Mesodermal cell (in vitro differentiated cells): ENCODE measurements around the gene SEMA6A.

Experiments
- H3K27ac ChIP-seq: 2 replicates; pipeline ENCODE4 v1.7.0; 2013; ENCODE audit warnings: mild to moderate bottlenecking, low read depth, low read length, moderate library complexity; ENCODE audit not compliant: severe bottlenecking
- H3K36me3 ChIP-seq: 2 replicates; pipeline ENCODE4 v1.7.1; 2013; ENCODE audit warnings: mild to moderate bottlenecking, low read length, moderate library complexity; ENCODE audit not compliant: control insufficient read depth, insufficient read depth
- H3K4me1 ChIP-seq: one replicate; pipeline ENCODE4 v1.7.1; 2013; ENCODE audit warnings: mild to moderate bottlenecking, low read length; ENCODE audit not compliant: insufficient read depth, control insufficient read depth, poor library complexity, severe bottlenecking
- H3K4me3 ChIP-seq: 2 replicates; pipeline ENCODE4 v1.7.0; 2013; ENCODE audit warnings: low read length, control low read depth, mild to moderate bottlenecking; ENCODE audit not compliant: insufficient read depth, poor library complexity, severe bottlenecking; ENCODE audit errors: extremely low read depth
- H3K9me3 ChIP-seq: 2 replicates; pipeline ENCODE4 v1.7.1; 2013; ENCODE audit warnings: mild to moderate bottlenecking, low read length, moderate library complexity; ENCODE audit not compliant: control insufficient read depth
- WGBS, 2 experiments: methylation state at CpG; one replicate each; pipeline ENCODE4 v1.1.5; 2013; ENCODE audit warnings: missing lambda C conversion rate in 2 of 2; ENCODE audit not compliant: insufficient coverage in 2 of 2; 5-methylcytosine and 5-hydroxymethylcytosine counted together

The SEMA6A gene

DNA sequence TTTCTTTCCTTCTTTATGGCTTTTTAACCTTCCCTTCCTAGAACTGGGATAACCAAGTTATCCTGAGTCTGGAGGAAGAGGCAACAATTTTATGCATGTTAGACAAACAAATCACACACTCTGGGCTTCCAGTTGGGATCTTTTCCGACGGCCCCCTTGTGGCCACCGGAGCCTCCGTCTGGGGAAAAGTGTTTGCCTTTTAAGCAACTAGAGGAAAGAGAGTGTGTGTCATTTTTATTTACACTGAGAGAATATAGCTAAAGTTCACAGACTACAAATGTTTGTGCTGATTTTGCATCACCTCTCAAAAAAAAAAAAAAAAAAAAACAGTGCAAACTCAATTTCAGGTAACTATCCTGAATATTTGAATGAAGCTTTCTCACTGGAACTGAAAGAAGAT is 126.2 kb downstream of the SEMA6A start:
- no peak overlapping the region for H3K4me3 ChIP-seq
- no CpG with 5 or more reads among the region's 4 CpGs for WGBS, 2 experiments

DNA sequence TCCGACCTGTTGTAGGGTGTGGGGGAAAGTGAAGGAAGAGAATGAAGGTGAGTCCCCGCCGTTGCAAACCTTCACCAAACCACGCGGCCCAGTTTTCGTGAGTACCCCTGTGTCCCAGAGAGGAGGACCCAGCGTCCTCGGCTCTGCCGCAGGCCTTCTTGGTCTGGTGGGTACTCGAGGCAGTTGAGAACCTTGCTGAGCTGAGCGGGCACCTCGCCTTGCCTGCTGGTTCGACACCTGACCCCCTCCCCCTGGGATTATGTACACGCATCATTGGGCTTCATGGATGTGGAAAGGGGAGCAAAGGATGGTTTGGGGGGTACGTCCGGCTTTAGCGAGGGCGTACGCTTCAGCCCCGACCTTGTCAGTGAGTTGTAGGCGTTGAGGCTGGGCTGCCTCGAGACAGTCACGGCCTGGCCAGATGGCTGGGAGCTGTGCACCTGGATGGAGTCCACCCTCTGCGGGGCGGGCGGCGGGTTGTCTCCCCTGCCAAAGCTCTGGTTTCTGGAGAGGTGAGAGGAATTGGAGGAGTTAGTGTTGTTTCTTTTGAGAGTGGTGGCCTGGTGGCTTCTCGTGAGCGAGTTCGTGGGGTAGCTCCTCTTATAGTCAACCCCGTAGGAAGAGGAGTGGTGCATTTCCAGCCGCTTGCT is 128.1 kb downstream of the SEMA6A start:
- Histone ChIP-seq H3K4me1 (peaks cover 3% of the 10 kb centered on the region), H3K4me3 (no peak overlapping the region), H3K27ac (no peak overlapping the region)

More for the DNA sequence above, 126.2 kb downstream of the SEMA6A start:
- no peak overlapping the region for H3K27ac ChIP-seq
- peaks cover 9% of the 10 kb centered on the region for H3K4me1 ChIP-seq
- H3K9me3 ChIP-seq = no peaks in the 10 kb centered on the region
- H3K36me3 ChIP-seq = peaks cover 50% of the 10 kb centered on the region

DNA sequence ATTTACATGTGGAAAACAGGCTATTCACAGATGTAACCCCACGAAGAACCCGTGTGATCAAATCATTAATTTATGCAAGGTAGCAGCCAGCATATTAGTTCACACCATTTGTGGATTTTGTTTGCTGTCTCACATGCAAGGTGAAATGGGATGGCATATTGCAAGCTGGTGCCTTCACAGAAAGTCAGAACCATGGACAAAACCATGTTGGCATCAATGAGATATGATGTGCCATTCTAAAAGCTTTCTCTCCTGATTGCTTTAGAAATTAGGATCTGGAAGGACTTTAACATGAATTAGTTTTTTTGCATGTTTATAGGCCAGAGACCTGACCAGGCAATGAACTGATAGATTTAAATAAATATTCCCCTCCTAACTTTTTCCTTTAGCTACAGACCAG is 129.3 kb downstream of the SEMA6A start:
- H3K4me3 ChIP-seq = no peak overlapping the region
- H3K4me1 ChIP-seq = peaks cover 3% of the 10 kb centered on the region
- H3K9me3 ChIP-seq = no peaks in the 10 kb centered on the region
- 93 to 100% methylated on average over 2 of the region's 2 CpGs for WGBS, 2 experiments
- no peak overlapping the region for H3K27ac ChIP-seq
- peaks cover 39% of the 10 kb centered on the region for H3K36me3 ChIP-seq

More for the DNA sequence above, 128.1 kb downstream of the SEMA6A start:
- WGBS, 2 experiments = 96% methylated on average over 25 to 28 of the region's 32 CpGs
- no peaks in the 10 kb centered on the region for H3K9me3 ChIP-seq
- peaks cover 50% of the 10 kb centered on the region for H3K36me3 ChIP-seq

DNA sequence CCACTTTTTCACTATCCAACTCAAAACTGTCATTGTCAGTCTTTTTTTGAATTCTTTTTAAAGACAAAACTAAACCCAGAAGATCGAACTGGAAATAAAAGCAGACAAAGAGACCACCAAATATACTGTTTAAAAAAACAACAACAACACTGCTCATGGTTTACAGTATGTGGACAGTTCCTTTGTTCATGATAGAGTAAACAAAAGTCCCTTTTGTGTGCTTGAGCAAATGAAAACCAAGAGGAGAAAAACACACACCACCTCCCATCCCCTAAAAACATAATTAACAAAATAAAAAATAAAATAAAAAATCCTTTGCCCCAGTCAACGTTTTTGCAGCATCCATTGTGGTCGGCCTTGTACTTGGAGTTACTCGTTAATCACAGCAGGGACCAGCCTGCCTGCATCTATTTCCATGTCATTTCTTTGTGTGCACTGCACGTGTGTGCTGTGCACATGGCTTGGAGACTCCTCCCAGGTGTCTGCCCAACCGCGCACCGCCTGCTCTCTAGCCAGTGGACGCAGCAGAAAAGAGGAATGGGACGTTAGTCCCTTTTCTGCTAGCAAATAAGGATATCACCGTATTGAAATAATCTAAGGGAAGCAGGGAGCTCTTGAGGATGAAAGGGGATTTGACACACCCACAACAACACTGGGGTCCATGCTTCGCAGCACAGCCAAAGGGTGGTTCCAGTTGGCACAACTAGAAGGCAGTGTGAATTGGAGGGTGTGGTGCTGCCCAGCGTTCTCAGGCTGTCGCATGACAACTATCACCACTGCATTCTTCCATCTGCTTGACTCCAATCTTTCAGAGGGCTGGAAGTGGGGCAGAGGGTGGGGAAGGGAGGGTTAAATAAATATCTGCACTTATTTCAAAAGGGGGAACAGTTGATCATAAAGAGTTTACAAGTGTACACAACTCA is 130.0 kb downstream of the SEMA6A start:
- H3K4me3 ChIP-seq = no peak overlapping the region
- H3K36me3 ChIP-seq = peaks cover 39% of the 10 kb centered on the region
- no peak overlapping the region for H3K27ac ChIP-seq
- H3K9me3 ChIP-seq = no peaks in the 10 kb centered on the region
- H3K4me1 ChIP-seq = peaks cover 3% of the 10 kb centered on the region
- 90 to 92% methylated on average over 8 of the region's 14 CpGs for WGBS, 2 experiments

DNA sequence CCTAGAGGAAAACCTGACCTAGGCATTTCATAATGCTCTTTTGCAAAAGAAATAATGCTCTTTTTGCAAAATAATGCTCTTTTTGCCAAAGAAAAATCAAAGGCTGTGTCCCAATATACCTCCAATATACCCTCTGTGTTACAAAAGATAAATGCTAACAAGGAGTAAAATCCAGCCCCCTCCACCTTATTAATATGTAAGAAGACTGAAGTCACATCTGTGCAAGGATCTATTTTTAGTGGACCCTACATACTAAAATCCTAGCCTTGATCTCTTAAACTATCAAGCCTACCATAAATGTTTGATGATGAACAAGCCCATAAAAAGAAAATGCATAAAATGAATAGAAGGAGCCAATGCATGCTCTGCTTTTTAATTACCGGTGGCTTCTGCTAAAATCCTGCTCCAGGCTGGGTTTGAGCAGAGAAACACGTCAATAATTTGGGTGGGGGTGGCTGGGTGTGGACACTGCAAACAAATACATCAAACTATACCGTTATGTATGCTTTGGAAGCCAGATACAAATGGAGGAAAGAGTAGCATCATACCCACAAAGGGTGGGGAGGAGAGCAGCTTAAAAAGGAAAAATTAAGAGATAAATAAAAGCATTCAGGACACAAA is 131.6 kb downstream of the SEMA6A start:
- WGBS, 2 experiments = 100% methylated on average over 1 of the region's 3 CpGs; no CpG with 5 or more reads in 1 of the 2 experiments
- no peak overlapping the region for H3K27ac ChIP-seq
- H3K4me3 ChIP-seq = no peak overlapping the region
- H3K36me3 ChIP-seq = peaks cover 36% of the 10 kb centered on the region
- peaks cover 5% of the 10 kb centered on the region for H3K4me1 ChIP-seq
- no peaks in the 10 kb centered on the region for H3K9me3 ChIP-seq

GRCh38 chr5:116442095-116442534 is 132.5 kb downstream of the SEMA6A start:
- WGBS, 2 experiments = 71 to 88% methylated on average over 3 of the region's 3 CpGs
- Histone ChIP-seq H3K27ac (no peak overlapping the region), H3K4me1 (peaks cover 5% of the 10 kb centered on the region), H3K36me3 (peaks cover 27% of the 10 kb centered on the region), H3K4me3 (no peak overlapping the region), H3K9me3 (no peaks in the 10 kb centered on the region)

GRCh38 chr5:116441223-116441622 is 133.4 kb downstream of the SEMA6A start:
- Histone ChIP-seq H3K4me3 (no peak overlapping the region), H3K9me3 (no peaks in the 10 kb centered on the region), H3K27ac (no peak overlapping the region), H3K4me1 (peaks cover 5% of the 10 kb centered on the region), H3K36me3 (peaks cover 19% of the 10 kb centered on the region)
- 57 to 59% methylated on average over 2 of the region's 2 CpGs for WGBS, 2 experiments

DNA sequence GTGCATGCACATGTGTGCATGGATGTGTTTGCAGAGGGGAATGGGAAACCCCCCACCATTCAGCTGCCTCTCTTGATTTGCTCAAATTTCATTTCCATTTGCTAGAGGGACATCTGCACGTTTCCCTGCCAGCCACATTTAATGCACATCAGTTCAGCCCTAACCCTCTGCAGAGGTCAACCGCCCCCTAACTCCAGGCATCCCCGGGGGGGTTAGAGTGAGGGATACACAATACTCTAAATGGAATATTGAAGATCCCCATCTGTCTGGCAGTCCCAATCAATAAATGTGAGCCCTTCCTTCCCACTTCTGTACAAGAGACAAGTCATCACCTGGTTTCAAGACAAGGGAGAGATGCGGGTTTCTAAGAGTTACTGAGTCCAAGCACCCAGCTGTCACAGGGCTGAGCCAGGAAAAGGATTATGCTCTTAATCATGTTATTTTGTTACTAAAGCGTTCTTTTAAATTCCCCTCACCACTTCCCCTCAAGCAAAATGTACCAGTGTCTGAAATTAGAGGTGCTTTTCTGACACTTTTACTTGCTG is 134.1 kb downstream of the SEMA6A start:
- no peak overlapping the region for H3K27ac ChIP-seq
- no peaks in the 10 kb centered on the region for H3K9me3 ChIP-seq
- H3K4me1 ChIP-seq = peaks cover 5% of the 10 kb centered on the region
- 93% methylated on average over 2 of the region's 5 CpGs; no CpG with 5 or more reads in 1 of the 2 experiments for WGBS, 2 experiments
- no peak overlapping the region for H3K4me3 ChIP-seq
- peaks cover 12% of the 10 kb centered on the region for H3K36me3 ChIP-seq

GRCh38 chr5:116439905-116440304 is 134.7 kb downstream of the SEMA6A start:
- H3K4me3 ChIP-seq = no peak overlapping the region
- H3K4me1 ChIP-seq = peaks cover 5% of the 10 kb centered on the region
- H3K9me3 ChIP-seq = no peaks in the 10 kb centered on the region
- H3K36me3 ChIP-seq = peaks cover 6% of the 10 kb centered on the region
- H3K27ac ChIP-seq = no peak overlapping the region
- 71% methylated on average over 2 of the region's 5 CpGs; no CpG with 5 or more reads in 1 of the 2 experiments for WGBS, 2 experiments

DNA sequence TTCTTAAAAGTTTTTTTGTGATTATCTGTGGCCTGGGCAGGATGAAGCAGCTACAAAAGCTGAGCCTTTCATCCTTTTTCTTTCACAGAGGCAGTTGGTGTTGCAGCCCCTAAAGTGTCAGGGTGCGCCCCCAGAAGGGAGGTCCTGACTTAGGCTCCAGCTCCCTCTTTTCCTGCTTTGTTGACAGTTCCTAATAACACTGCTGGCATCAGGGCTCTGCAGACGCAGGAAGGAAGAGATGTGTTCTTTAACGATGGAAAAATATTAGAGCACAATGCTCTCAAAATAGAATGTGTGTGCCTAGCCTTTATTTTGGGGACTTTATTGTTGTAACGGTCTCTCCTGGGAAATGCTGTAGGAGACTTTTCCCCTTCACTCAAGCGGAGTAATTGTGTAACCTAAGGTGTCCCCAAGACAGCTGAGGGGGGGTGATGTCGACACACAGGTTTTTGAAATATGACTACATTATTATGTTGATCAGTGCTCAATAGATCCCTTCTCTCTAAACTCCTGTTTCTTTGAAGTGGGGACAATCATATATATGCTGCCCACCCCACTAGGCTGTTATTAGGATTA is 135.6 kb downstream of the SEMA6A start:
- Histone ChIP-seq H3K36me3 (no peaks in the 10 kb centered on the region), H3K27ac (no peak overlapping the region), H3K4me1 (peaks cover 3% of the 10 kb centered on the region), H3K4me3 (no peak overlapping the region), H3K9me3 (no peaks in the 10 kb centered on the region)
- WGBS, 2 experiments = 71 to 100% methylated on average over 1 to 3 of the region's 6 CpGs
